Nephron (organoid): ENCODE data around the gene HES4.
"Not testable (repeated sequence)": the region's sequence is repeated elsewhere in the genome, so short reads cannot be mapped to it uniquely, and the experiment has no call there.

Source experiments
- H3K27ac Mint-ChIP-seq, 3 experiments: 2 replicates each; pipeline ENCODE4 v1.8.0; 2020; ENCODE audit warnings: mixed read lengths in 3 of 3, mild to moderate bottlenecking in 2 of 3, moderate library complexity in 1 of 3
- H3K27me3 Mint-ChIP-seq: 2 replicates; pipeline ENCODE4 v1.8.0; 2021; ENCODE audit warnings: low read depth, mild to moderate bottlenecking, moderate library complexity, mixed read lengths
- H3K36me3 Mint-ChIP-seq: 2 replicates; pipeline ENCODE4 v1.8.0; 2020; ENCODE audit warnings: low read depth, mixed read lengths
- H3K4me1 Mint-ChIP-seq: 2 replicates; pipeline ENCODE4 v1.8.0; 2020; ENCODE audit warnings: mixed read lengths
- H3K4me3 Mint-ChIP-seq, 3 experiments: 2 replicates each; pipeline ENCODE4 v1.8.0; 2020; ENCODE audit warnings: mild to moderate bottlenecking in 3 of 3, mixed read lengths in 3 of 3, moderate library complexity in 2 of 3
- H3K9me3 Mint-ChIP-seq: 2 replicates; pipeline ENCODE4 v1.8.0; 2020; ENCODE audit warnings: mixed read lengths
- CTCF ChIP-seq, 3 experiments: fragments of 200-600 bp; sonication (generic); IDR thresholded peaks; one replicate each; pipeline ENCODE4 v1.5.0; 2021; ENCODE audit warnings: antibody characterized with exemption in 3 of 3; ENCODE audit not compliant: unreplicated experiment in 3 of 3

The HES4 gene

DNA sequence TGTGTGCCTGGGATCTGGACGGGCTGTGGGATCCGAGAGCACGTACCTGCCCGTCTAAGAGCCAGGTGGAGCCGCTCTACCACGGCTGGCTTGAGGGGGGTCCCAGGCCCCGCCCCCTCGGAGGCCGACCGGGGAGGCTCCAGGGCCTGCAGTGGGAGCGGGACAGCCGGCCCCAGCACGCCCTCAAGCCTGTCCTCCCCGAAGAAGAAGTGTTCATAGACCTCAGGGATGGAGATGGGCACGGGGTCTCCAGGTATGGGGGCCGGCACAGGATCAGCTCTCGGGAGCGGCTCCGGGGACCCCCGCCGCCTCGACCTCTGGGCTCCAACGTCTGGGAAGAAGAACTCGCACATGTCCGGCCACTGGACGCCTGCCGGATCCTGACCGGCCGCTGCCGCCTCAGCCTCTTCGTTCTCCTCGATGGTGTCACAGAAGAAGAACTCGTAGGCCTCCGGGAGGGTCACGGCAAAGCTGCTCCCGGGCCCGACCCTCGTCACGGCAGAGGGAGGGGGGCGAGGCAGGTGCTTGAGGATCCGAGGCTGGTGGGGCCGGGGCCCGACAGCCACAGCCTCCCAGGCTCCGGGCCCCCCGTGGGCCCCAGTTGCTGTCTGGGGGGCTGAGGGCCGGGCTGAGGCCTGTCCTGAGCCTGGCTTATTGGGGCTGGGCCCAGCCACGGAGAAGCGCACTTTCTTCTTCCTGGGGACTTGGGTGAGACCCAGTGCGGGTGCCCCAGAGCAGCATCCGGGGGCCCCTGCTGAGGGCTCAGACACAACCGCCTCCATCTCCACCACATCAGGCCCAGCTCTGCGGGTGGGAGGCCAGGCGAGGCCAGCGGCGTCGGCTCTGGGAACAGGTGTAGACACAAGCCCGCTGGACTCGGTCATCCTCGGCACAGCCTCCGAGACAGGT, 20.8 kb downstream of the HES4 start:
- Mint-ChIP-seq H3K4me1 (no peaks in the 10 kb centered on the region), H3K27me3 (peaks cover 38% of the 10 kb centered on the region), H3K4me3 (no peak overlapping the region), H3K9me3 (peaks cover 3% of the 10 kb centered on the region), H3K27ac (no peak overlapping the region), H3K36me3 (peaks cover 4% of the 10 kb centered on the region)
- no peak for TF ChIP-seq CTCF (IDR thresholded peaks at IDR 0.05; ENCODE audit: unreplicated experiment in 3 of 3)

DNA sequence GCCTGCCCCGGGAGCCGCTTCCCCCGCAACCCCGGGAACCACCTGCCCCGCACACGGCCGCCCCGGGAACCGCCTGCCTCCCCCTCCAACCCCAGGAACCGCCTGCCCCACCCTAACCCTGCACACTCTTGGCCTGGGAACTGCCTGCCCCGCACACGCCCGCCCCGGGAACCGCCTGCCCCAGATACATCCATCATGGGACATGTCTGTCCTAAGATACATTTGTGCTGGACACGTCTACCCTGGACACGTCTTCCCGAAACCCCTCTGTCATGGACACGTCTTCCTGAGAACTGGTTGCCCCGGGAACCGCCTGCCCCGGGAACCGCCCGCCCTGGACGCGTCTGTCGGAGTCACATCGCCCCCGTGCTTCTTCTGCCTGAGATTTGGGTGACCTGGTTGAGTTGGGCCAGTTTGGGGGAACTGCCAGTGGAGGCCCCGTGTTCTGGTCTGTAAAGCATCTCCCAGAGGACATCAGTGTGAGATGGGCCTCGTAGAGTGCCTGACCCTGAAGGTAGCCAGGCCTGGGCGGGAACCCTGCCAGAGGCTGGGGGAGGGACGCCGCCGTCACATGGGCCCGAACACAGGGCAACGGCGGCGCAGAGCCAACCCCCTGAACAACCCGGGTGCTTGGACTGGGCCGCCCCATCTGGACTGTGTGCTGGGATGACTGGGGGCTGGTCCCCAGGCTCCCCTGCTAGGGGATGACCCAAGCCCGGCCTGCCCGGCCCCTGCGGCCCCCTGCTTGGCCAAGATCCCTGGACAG, 21.6 kb downstream of the HES4 start:
- no peak for TF ChIP-seq CTCF (IDR thresholded peaks at IDR 0.05; ENCODE audit: unreplicated experiment in 3 of 3)
- Mint-ChIP-seq H3K27ac (no peak overlapping the region), H3K27me3 (peaks cover 31% of the 10 kb centered on the region), H3K9me3 (peaks cover 3% of the 10 kb centered on the region), H3K4me3 (peak overlapping the region; percentile 44 to 49 (median 46)), H3K4me1 (no peaks in the 10 kb centered on the region), H3K36me3 (peaks cover 4% of the 10 kb centered on the region)

DNA sequence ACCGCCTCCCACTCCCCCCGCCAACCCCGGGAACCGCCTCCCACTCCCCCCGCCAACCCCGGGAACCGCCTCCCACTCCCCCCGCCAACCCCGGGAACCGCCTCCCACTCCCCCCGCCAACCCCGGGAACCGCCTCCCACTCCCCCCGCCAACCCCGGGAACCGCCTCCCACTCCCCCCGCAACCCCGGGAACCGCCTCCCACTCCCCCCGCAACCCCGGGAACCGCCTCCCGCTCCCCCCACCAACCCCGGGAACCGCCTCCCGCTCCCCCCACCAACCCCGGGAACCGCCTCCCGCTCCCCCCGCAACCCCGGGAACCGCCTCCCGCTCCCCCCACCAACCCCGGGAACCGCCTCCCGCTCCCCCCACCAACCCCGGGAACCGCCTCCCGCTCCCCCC, 23.1 kb downstream of the HES4 start:
- H3K36me3 Mint-ChIP-seq, H3K4me3 Mint-ChIP-seq, H3K9me3 Mint-ChIP-seq, H3K4me1 Mint-ChIP-seq, H3K27ac Mint-ChIP-seq: not testable (repeated sequence)
- H3K27me3 Mint-ChIP-seq = peaks cover 26% of the 10 kb centered on the region

- Mint-ChIP-seq H3K4me3 (peak overlapping the region in 1 of 3 experiments; percentile 1), H3K27me3 (peaks cover 27% of the 10 kb centered on the region), H3K27ac (peak overlapping the region in 1 of 3 experiments; percentile 31), H3K36me3 (peaks cover 4% of the 10 kb centered on the region), H3K4me1 (no peaks in the 10 kb centered on the region), H3K9me3 (peaks cover 3% of the 10 kb centered on the region)
- peak; percentile 57 to 69 (median 63) for TF ChIP-seq CTCF (IDR thresholded peaks at IDR 0.05; ENCODE audit: unreplicated experiment in 3 of 3)
Observed at GRCh38 chr1:975896-976683, 23.8 kb downstream of the HES4 start.

- Mint-ChIP-seq H3K36me3 (peaks cover 4% of the 10 kb centered on the region), H3K27me3 (peaks cover 34% of the 10 kb centered on the region), H3K27ac (peak overlapping the region in 1 of 3 experiments; percentile 31), H3K4me1 (no peaks in the 10 kb centered on the region), H3K9me3 (peaks cover 3% of the 10 kb centered on the region), H3K4me3 (no peak overlapping the region)
- TF ChIP-seq CTCF (IDR thresholded peaks at IDR 0.05; ENCODE audit: unreplicated experiment in 3 of 3) = no peak
Observed at GRCh38 chr1:975365-975764, 24.5 kb downstream of the HES4 start.
